Type B pancreatic cell (in vitro differentiated cells): ENCODE results near the gene UFD1. TPM values are rescaled to one million over a fixed set of nuclear protein-coding genes. Genes with fewer than 3 reads are reported as not detected.

Experiments
- DNase-seq: peaks from one replicate; pipeline ENCODE4 v3.0.0; 2021; ENCODE audit warnings: mixed read lengths; ENCODE audit not compliant: unreplicated experiment; ENCODE audit errors: extremely low spot score
- H3K27ac Mint-ChIP-seq: 2 replicates; pipeline ENCODE4 v1.8.0; 2021; ENCODE audit warnings: mild to moderate bottlenecking, mixed read lengths
- H3K27me3 Mint-ChIP-seq: 2 replicates; pipeline ENCODE4 v1.8.0; 2021; ENCODE audit warnings: mixed read lengths
- H3K36me3 Mint-ChIP-seq: 2 replicates; pipeline ENCODE4 v1.8.0; 2021; ENCODE audit warnings: mixed read lengths
- H3K4me1 Mint-ChIP-seq: one replicate; pipeline ENCODE4 v1.8.0; 2021; ENCODE audit warnings: mixed read lengths; ENCODE audit not compliant: unreplicated experiment
- H3K4me3 Mint-ChIP-seq: 2 replicates; pipeline ENCODE4 v1.8.0; 2021; ENCODE audit warnings: mild to moderate bottlenecking, mixed read lengths
- H3K9me3 Mint-ChIP-seq: 2 replicates; pipeline ENCODE4 v1.8.0; 2021; ENCODE audit warnings: mixed read lengths
- CTCF ChIP-seq: fragments of 200-600 bp; sonication (generic); conservative IDR thresholded peaks from 2 replicates; pipeline ENCODE4 v1.5.0; 2021; ENCODE audit warnings: antibody characterized with exemption, mild to moderate bottlenecking
- long read RNA-seq: library from polyadenylated mRNA; unstranded; transcript quantifications from one replicate; pipeline ENCODE4 v2.0.0, GENCODE V29; 2020
- total RNA-seq: library from RNA; stranded (reverse); gene quantifications from 2 replicates; pipeline ENCODE4 v1.2.1, GENCODE V29; 2021; ENCODE audit warnings: low replicate concordance

The UFD1 gene
- 52.4 and 56.1 TPM in 2 replicates for total RNA-seq
- long read RNA-seq, full-length matches to known transcripts: 104 of 134 reads
- long read RNA-seq, partial matches to known transcripts: 2 of 134 reads
- long read RNA-seq, other reads (novel, unspliced or antisense): 28 of 134 reads

- DNase-seq: peak; percentile 81
- Mint-ChIP-seq H3K36me3 (peaks cover 5% of the 10 kb centered on the region), H3K27ac (peak within 1 kb of the TSS; percentile 100), H3K9me3 (no peaks in the 10 kb centered on the region), H3K27me3 (no peaks in the 10 kb centered on the region), H3K4me1 (peaks cover 26% of the 10 kb centered on the region), H3K4me3 (peak within 1 kb of the TSS; percentile 99)
- no peak for TF ChIP-seq CTCF
These were observed at the start of gene UFD1 for GRCh38 chr22:19478901-19479354. Gene UFD1, minus strand, starts transcription at chr22:19479193. Its CDS starts 108 bp downstream, at chr22:19479085.

- Mint-ChIP-seq H3K4me3 (no peak overlapping the region), H3K9me3 (no peaks in the 10 kb centered on the region), H3K4me1 (peaks cover 4% of the 10 kb centered on the region), H3K36me3 (no peaks in the 10 kb centered on the region), H3K27ac (no peak overlapping the region), H3K27me3 (peaks cover 36% of the 10 kb centered on the region)
- DNase-seq: no peak
- no peak for TF ChIP-seq CTCF
These were observed 48.9 kb upstream of the UFD1 start for GRCh38 chr22:19527861-19528417.

GRCh38 chr22:19527321-19527721, 48.3 kb upstream of the UFD1 start:
- DNase-seq: no peak
- Mint-ChIP-seq H3K4me1 (peaks cover 4% of the 10 kb centered on the region), H3K9me3 (no peaks in the 10 kb centered on the region), H3K27me3 (peaks cover 38% of the 10 kb centered on the region), H3K4me3 (no peak overlapping the region), H3K36me3 (no peaks in the 10 kb centered on the region), H3K27ac (no peak overlapping the region)
- TF ChIP-seq CTCF: no peak

GRCh38 chr22:19526702-19527111, 47.7 kb upstream of the UFD1 start:
- no peak for TF ChIP-seq CTCF
- Mint-ChIP-seq H3K27ac (no peak overlapping the region), H3K36me3 (no peaks in the 10 kb centered on the region), H3K4me3 (no peak overlapping the region), H3K27me3 (peaks cover 43% of the 10 kb centered on the region), H3K9me3 (no peaks in the 10 kb centered on the region), H3K4me1 (peaks cover 4% of the 10 kb centered on the region)
- no peak for DNase-seq

GRCh38 chr22:19526076-19526701, 47.2 kb upstream of the UFD1 start:
- Mint-ChIP-seq H3K4me3 (peak overlapping the region; percentile 36), H3K27me3 (peaks cover 44% of the 10 kb centered on the region), H3K36me3 (no peaks in the 10 kb centered on the region), H3K9me3 (no peaks in the 10 kb centered on the region), H3K4me1 (peaks cover 4% of the 10 kb centered on the region), H3K27ac (no peak overlapping the region)
- DNase-seq: no peak
- no peak for TF ChIP-seq CTCF
